ENCODE results near the gene HACD4. TPM values are rescaled to one million over a fixed set of nuclear protein-coding genes. Genes with fewer than 3 reads are reported as not detected.

Gene HACD4
- total and polyA plus RNA-seq, 2 of the 13 experiments (the other 11 are each of a cell fraction or from before 2014, with no cell fraction given) = not detected

DNA sequence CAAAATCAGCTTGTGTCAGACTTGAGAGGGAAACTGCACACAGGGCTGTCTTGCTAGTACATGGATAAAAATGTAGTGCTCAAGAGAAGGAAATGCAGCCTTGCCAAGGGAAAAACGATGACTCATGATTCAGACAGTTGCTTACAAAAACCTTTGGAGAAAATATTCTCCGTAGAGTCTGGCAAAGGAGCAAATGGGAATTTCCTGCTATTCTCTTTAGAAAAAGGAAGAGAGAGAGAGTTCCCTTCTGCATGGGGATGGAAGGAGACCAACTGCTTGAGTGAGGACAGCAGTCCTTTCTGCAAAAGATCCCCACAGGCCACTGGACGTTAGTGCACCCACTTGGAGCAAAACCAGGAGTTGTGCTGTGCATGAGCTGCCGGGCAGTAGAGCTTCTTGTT, 38.7 kb upstream of the HACD4 start (continued):
- TF ChIP-seq, protein P1, sequence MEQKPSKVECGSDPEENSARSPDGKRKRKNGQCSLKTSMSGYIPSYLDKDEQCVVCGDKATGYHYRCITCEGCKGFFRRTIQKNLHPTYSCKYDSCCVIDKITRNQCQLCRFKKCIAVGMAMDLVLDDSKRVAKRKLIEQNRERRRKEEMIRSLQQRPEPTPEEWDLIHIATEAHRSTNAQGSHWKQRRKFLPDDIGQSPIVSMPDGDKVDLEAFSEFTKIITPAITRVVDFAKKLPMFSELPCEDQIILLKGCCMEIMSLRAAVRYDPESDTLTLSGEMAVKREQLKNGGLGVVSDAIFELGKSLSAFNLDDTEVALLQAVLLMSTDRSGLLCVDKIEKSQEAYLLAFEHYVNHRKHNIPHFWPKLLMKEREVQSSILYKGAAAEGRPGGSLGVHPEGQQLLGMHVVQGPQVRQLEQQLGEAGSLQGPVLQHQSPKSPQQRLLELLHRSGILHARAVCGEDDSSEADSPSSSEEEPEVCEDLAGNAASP (CRISPR knock-in tag; IDR thresholded peaks at IDR 0.05; ENCODE audit: borderline replicate concordance) = no peak
- TF ChIP-seq MAFF (IDR thresholded peaks at IDR 0.05; ENCODE audit: low read depth, low read length) (peak; percentile 49; the same call in 1 of the 2 replicates), RBM22 (optimal IDR thresholded peaks at IDR 0.05; ENCODE audit: low read length) (no peak), JUND (CRISPR knock-in tag; IDR thresholded peaks at IDR 0.05) (no peak), HIVEP1 (CRISPR knock-in tag; IDR thresholded peaks at IDR 0.05) (no peak)
- TF ChIP-seq, protein P2, sequence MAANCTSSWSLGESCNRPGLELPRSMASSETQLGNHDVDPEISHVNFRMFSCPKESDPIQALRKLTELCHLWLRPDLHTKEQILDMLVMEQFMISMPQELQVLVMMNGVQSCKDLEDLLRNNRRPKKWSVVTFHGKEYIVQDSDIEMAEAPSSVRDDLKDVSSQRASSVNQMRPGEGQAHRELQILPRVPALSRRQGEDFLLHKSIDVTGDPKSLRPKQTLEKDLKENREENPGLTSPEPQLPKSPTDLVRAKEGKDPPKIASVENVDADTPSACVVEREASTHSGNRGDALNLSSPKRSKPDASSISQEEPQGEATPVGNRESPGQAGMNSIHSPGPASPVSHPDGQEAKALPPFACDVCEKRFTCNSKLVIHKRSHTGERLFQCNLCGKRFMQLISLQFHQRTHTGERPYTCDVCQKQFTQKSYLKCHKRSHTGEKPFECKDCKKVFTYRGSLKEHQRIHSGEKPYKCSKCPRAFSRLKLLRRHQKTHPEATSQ (CRISPR knock-in tag; IDR thresholded peaks at IDR 0.05; ENCODE audit: borderline replicate concordance) = no peak

DNA sequence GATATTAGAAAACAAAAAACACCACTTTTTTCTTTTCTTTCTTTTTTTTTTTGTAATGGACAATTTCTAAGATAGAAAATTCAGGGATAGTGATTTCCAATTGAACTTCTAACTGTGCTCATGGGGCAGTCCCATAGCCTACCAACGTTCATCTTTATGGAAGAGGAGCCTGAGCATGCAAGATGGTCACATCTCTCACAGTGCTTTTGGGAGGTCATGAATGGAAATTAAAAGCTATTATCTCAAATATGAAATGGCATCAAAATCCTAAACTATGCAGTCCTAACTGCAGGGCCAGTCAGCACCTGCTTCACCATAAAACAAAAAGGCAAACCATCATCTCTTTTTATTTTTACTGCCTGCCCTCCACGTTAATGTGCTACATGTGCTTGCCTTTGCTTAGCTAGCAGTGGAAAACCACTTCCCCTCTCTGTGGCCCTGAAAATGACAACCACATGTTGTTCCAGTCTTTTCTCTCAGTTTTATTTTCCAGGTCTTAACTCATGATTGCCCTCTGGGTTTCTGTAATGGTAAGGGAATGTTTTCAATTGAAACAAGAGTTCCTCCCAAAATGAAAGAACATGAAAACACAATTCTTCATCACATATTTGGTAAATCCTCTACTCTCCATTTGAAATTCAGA, 29.6 kb upstream of the HACD4 start:
- in situ Hi-C loops (cut with HindIII; ENCODE audit: extremely low pct_ligation_motif_present, low pct_unique_long_range_greater_than_20kb) = no loop called here
- ATAC-seq = no peak
- WGBS (ENCODE audit: low lambda C conversion rate) = 0% methylated on average over 2 of the region's 2 CpGs
- no peak for TF ChIP-seq CBX1 (IDR thresholded peaks at IDR 0.05; ENCODE audit: low read depth)
- TF ChIP-seq NR2F6 (IDR thresholded peaks at IDR 0.05) = no peak
- TF ChIP-seq NR2F6 (CRISPR knock-in tag; IDR thresholded peaks at IDR 0.05) = no peak
- TF ChIP-seq ZNF496 (CRISPR knock-in tag; IDR thresholded peaks at IDR 0.05; ENCODE audit: insufficient replicate concordance) = no peak
- TF ChIP-seq, protein P3, sequence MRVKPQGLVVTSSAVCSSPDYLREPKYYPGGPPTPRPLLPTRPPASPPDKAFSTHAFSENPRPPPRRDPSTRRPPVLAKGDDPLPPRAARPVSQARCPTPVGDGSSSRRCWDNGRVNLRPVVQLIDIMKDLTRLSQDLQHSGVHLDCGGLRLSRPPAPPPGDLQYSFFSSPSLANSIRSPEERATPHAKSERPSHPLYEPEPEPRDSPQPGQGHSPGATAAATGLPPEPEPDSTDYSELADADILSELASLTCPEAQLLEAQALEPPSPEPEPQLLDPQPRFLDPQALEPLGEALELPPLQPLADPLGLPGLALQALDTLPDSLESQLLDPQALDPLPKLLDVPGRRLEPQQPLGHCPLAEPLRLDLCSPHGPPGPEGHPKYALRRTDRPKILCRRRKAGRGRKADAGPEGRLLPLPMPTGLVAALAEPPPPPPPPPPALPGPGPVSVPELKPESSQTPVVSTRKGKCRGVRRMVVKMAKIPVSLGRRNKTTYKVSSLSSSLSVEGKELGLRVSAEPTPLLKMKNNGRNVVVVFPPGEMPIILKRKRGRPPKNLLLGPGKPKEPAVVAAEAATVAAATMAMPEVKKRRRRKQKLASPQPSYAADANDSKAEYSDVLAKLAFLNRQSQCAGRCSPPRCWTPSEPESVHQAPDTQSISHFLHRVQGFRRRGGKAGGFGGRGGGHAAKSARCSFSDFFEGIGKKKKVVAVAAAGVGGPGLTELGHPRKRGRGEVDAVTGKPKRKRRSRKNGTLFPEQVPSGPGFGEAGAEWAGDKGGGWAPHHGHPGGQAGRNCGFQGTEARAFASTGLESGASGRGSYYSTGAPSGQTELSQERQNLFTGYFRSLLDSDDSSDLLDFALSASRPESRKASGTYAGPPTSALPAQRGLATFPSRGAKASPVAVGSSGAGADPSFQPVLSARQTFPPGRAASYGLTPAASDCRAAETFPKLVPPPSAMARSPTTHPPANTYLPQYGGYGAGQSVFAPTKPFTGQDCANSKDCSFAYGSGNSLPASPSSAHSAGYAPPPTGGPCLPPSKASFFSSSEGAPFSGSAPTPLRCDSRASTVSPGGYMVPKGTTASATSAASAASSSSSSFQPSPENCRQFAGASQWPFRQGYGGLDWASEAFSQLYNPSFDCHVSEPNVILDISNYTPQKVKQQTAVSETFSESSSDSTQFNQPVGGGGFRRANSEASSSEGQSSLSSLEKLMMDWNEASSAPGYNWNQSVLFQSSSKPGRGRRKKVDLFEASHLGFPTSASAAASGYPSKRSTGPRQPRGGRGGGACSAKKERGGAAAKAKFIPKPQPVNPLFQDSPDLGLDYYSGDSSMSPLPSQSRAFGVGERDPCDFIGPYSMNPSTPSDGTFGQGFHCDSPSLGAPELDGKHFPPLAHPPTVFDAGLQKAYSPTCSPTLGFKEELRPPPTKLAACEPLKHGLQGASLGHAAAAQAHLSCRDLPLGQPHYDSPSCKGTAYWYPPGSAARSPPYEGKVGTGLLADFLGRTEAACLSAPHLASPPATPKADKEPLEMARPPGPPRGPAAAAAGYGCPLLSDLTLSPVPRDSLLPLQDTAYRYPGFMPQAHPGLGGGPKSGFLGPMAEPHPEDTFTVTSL (CRISPR knock-in tag; IDR thresholded peaks at IDR 0.05; ENCODE audit: borderline replicate concordance) = no peak
- no peak for TF ChIP-seq HHEX (CRISPR knock-in tag; IDR thresholded peaks at IDR 0.05)
- TF ChIP-seq CHD4 (IDR thresholded peaks at IDR 0.05; ENCODE audit: borderline replicate concordance, low read length) = no peak
- TF ChIP-seq THYN1 (CRISPR knock-in tag; IDR thresholded peaks at IDR 0.05; ENCODE audit: borderline replicate concordance, low read depth) = no peak
- no peak for TF ChIP-seq ZNF230 (CRISPR knock-in tag; IDR thresholded peaks at IDR 0.05)
- TF ChIP-seq FOXK2 (IDR thresholded peaks at IDR 0.05) = no peak
- TF ChIP-seq ZNF562 (CRISPR knock-in tag; IDR thresholded peaks at IDR 0.05; ENCODE audit: borderline replicate concordance) = no peak

More for the DNA sequence above, 29.6 kb upstream of the HACD4 start:
- ChIA-PET POLR2A (no interaction called here), CTCF (ENCODE audit: low intra/inter-chr PET ratio, low total read pairs) (no interaction called here)
- no peaks in the 10 kb centered on the region for H3K27me3 ChIP-seq (ENCODE audit: control insufficient read depth in 1 of 2, insufficient read depth in 2 of 2, low read length in 2 of 2)
- no peak overlapping the region for H3K4me2 ChIP-seq (ENCODE audit: low read depth, low read length)
- H3K4me3 ChIP-seq (replicated peaks in 1 of 3; ENCODE audit: insufficient read depth in 1 of 3, low read depth in 2 of 3, low read length in 3 of 3) = no peak overlapping the region
- H3K36me3 ChIP-seq (replicated peaks in 1 of 2; ENCODE audit: control insufficient read depth in 1 of 2, insufficient read depth in 2 of 2, low read length in 2 of 2) = no peaks in the 10 kb centered on the region
- no peaks in the 10 kb centered on the region for H4K20me1 ChIP-seq (ENCODE audit: insufficient read depth, low read length)
- BruUV-seq (replicated peaks) = no TSS peak
- no peaks in the 10 kb centered on the region for H3K79me2 ChIP-seq (ENCODE audit: insufficient read depth, low read length)
- no peak for FAIRE-seq
- no peak for DNase-seq (ENCODE audit: low spot score)
- H3K9me3 ChIP-seq (ENCODE audit: low read length) = no peaks in the 10 kb centered on the region
- no peaks in the 10 kb centered on the region for H3K4me1 ChIP-seq (ENCODE audit: insufficient read depth, low read length)
- H2AFZ ChIP-seq (ENCODE audit: low read length) = no peak overlapping the region
- H3K9ac ChIP-seq (ENCODE audit: insufficient read depth, low read depth, low read length) = no peak overlapping the region
- H3K27ac ChIP-seq (ENCODE audit: extremely low read length, insufficient read depth, low read length) = no peak overlapping the region
- intact Hi-C loops (cut with micrococcal nuclease; ENCODE audit: unreplicated experiment) = no loop called here
